Measurements from ENCODE around the gene SNX18. TPM values are rescaled to one million over a fixed set of nuclear protein-coding genes. Genes with fewer than 3 reads are reported as not detected.

Gene SNX18
- total RNA-seq, 1 donor from 2014 or later = 38.8 TPM

- Mint-ChIP-seq H3K36me3 (ENCODE audit: low read depth, unreplicated experiment) (no peaks in the 10 kb centered on the region), H3K4me1 (ENCODE audit: low read depth, unreplicated experiment) (no peaks in the 10 kb centered on the region), H3K27ac (ENCODE audit: unreplicated experiment) (no peak overlapping the region), H3K4me3 (ENCODE audit: unreplicated experiment) (no peak overlapping the region), H3K9me3 (ENCODE audit: unreplicated experiment) (peaks cover 5% of the 10 kb centered on the region), H3K27me3 (ENCODE audit: low read depth, unreplicated experiment) (no peaks in the 10 kb centered on the region)
- DNase-seq (ENCODE audit: low read depth) = no peak
- no peak overlapping the region for H3K27ac ChIP-seq (ENCODE audit: low read depth, low read length)
- no peaks in the 10 kb centered on the region for H3K36me3 ChIP-seq (ENCODE audit: insufficient read depth, low read length)
- TF ChIP-seq CTCF (IDR thresholded peaks at IDR 0.05; ENCODE audit: insufficient read depth, low read depth, low read length) = no peak
- no peak for TF ChIP-seq EZH2 (IDR thresholded peaks at IDR 0.05; ENCODE audit: insufficient read depth, low read length)
- H3K4me1 ChIP-seq (ENCODE audit: insufficient read depth, low read length) = no peaks in the 10 kb centered on the region
- H3K9me3 ChIP-seq (ENCODE audit: insufficient read depth, low read depth, low read length) = no peaks in the 10 kb centered on the region
- H3K79me2 ChIP-seq (ENCODE audit: insufficient read depth, low read length) = no peaks in the 10 kb centered on the region
- H3K27me3 ChIP-seq (ENCODE audit: insufficient read depth, low read length) = no peaks in the 10 kb centered on the region
- H4K20me1 ChIP-seq (ENCODE audit: insufficient read depth, low read length) = no peaks in the 10 kb centered on the region
- no peak overlapping the region for H2AFZ ChIP-seq (ENCODE audit: low read depth, low read length)
- H3K4me2 ChIP-seq (ENCODE audit: low read length) = no peak overlapping the region
- no peak overlapping the region for H3K9ac ChIP-seq (ENCODE audit: low read length)
- no peak overlapping the region for H3K4me3 ChIP-seq (ENCODE audit: insufficient read depth, low read depth, low read length)
- FAIRE-seq = no peak
Measured at GRCh38 chr5:54561651-54562050, 44.1 kb downstream of the SNX18 start.

GRCh38 chr5:54563083-54563761 lies 45.7 kb downstream of the SNX18 start:
- H3K9me3 Mint-ChIP-seq (ENCODE audit: unreplicated experiment) = peaks cover 9% of the 10 kb centered on the region
- no peak for DNase-seq (ENCODE audit: low read depth)
- Histone ChIP-seq H3K4me1 (ENCODE audit: insufficient read depth, low read length) (no peaks in the 10 kb centered on the region), H3K9ac (ENCODE audit: low read length) (no peak overlapping the region), H3K4me2 (ENCODE audit: low read length) (no peak overlapping the region), H3K36me3 (ENCODE audit: insufficient read depth, low read length) (no peaks in the 10 kb centered on the region), H2AFZ (ENCODE audit: low read depth, low read length) (no peak overlapping the region), H3K9me3 (ENCODE audit: insufficient read depth, low read depth, low read length) (no peaks in the 10 kb centered on the region), H4K20me1 (ENCODE audit: insufficient read depth, low read length) (no peaks in the 10 kb centered on the region), H3K4me3 (ENCODE audit: insufficient read depth, low read depth, low read length) (no peak overlapping the region), H3K79me2 (ENCODE audit: insufficient read depth, low read length) (no peaks in the 10 kb centered on the region), H3K27ac (ENCODE audit: low read depth, low read length) (no peak overlapping the region), H3K27me3 (ENCODE audit: insufficient read depth, low read length) (no peaks in the 10 kb centered on the region)
- TF ChIP-seq EZH2 (IDR thresholded peaks at IDR 0.05; ENCODE audit: insufficient read depth, low read length) (no peak), CTCF (IDR thresholded peaks at IDR 0.05; ENCODE audit: insufficient read depth, low read depth, low read length) (no peak)
- FAIRE-seq = no peak
- H3K27ac Mint-ChIP-seq (ENCODE audit: unreplicated experiment) = no peak overlapping the region
- no peaks in the 10 kb centered on the region for H3K4me1 Mint-ChIP-seq (ENCODE audit: low read depth, unreplicated experiment)
- H3K4me3 Mint-ChIP-seq (ENCODE audit: unreplicated experiment) = no peak overlapping the region
- no peaks in the 10 kb centered on the region for H3K27me3 Mint-ChIP-seq (ENCODE audit: low read depth, unreplicated experiment)
- peaks cover 2% of the 10 kb centered on the region for H3K36me3 Mint-ChIP-seq (ENCODE audit: low read depth, unreplicated experiment)

- Histone ChIP-seq H4K20me1 (ENCODE audit: insufficient read depth, low read length) (no peaks in the 10 kb centered on the region), H2AFZ (ENCODE audit: low read depth, low read length) (no peak overlapping the region), H3K27me3 (ENCODE audit: insufficient read depth, low read length) (no peaks in the 10 kb centered on the region), H3K27ac (ENCODE audit: low read depth, low read length) (no peak overlapping the region), H3K4me2 (ENCODE audit: low read length) (no peak overlapping the region), H3K4me3 (ENCODE audit: insufficient read depth, low read depth, low read length) (no peak overlapping the region), H3K79me2 (ENCODE audit: insufficient read depth, low read length) (no peaks in the 10 kb centered on the region), H3K4me1 (ENCODE audit: insufficient read depth, low read length) (peaks cover 7% of the 10 kb centered on the region), H3K9me3 (ENCODE audit: insufficient read depth, low read depth, low read length) (no peaks in the 10 kb centered on the region), H3K9ac (ENCODE audit: low read length) (no peak overlapping the region), H3K36me3 (ENCODE audit: insufficient read depth, low read length) (no peaks in the 10 kb centered on the region)
- Mint-ChIP-seq H3K4me3 (ENCODE audit: unreplicated experiment) (no peak overlapping the region), H3K4me1 (ENCODE audit: low read depth, unreplicated experiment) (peaks cover 3% of the 10 kb centered on the region), H3K27ac (ENCODE audit: unreplicated experiment) (no peak overlapping the region), H3K9me3 (ENCODE audit: unreplicated experiment) (peaks cover 6% of the 10 kb centered on the region), H3K27me3 (ENCODE audit: low read depth, unreplicated experiment) (no peaks in the 10 kb centered on the region), H3K36me3 (ENCODE audit: low read depth, unreplicated experiment) (peaks cover 4% of the 10 kb centered on the region)
- no peak for TF ChIP-seq EZH2 (IDR thresholded peaks at IDR 0.05; ENCODE audit: insufficient read depth, low read length)
- TF ChIP-seq CTCF (IDR thresholded peaks at IDR 0.05; ENCODE audit: insufficient read depth, low read depth, low read length) = no peak
- no peak for FAIRE-seq
- no peak for DNase-seq (ENCODE audit: low read depth)
Measured at GRCh38 chr5:54567996-54568395, 50.4 kb downstream of the SNX18 start.
